DOHH2 (cell line): ENCODE data around the gene ORAI2.

ENCODE experiments used
- H3F3A ChIP-seq: fragments of 200-600 bp; sonication (generic), shearing (Covaris generic); 2 replicates; pipeline ENCODE4 v1.6.0; 2016; ENCODE audit warnings: antibody characterized with exemption, mild to moderate bottlenecking; ENCODE audit not compliant: control insufficient read depth, insufficient read depth
- H3K27ac ChIP-seq: fragments of 200-600 bp; sonication (generic); 2 replicates; pipeline ENCODE4 v1.5.1; 2014; ENCODE audit warnings: low read depth, mild to moderate bottlenecking, low read length, moderate library complexity
- H3K27me3 ChIP-seq: fragments of 200-600 bp; sonication (generic); 2 replicates; pipeline ENCODE4 v1.6.1; 2014; ENCODE audit warnings: mild to moderate bottlenecking, low read length, mixed read lengths; ENCODE audit not compliant: control insufficient read depth
- H3K36me3 ChIP-seq: fragments of 200-600 bp; sonication (generic); 2 replicates; pipeline ENCODE4 v1.6.1; 2014; ENCODE audit warnings: mild to moderate bottlenecking, low read length, moderate library complexity, mixed read lengths; ENCODE audit not compliant: control insufficient read depth
- H3K4me1 ChIP-seq: fragments of 200-600 bp; sonication (generic); 2 replicates; pipeline ENCODE4 v1.6.1; 2014; ENCODE audit warnings: mild to moderate bottlenecking, low read length, mixed read lengths; ENCODE audit not compliant: control insufficient read depth
- H3K4me2 ChIP-seq: fragments of 200-600 bp; sonication (generic); 2 replicates; pipeline ENCODE4 v1.6.0; 2014; ENCODE audit warnings: mild to moderate bottlenecking, low read length, moderate library complexity
- H3K4me3 ChIP-seq: fragments of 200-600 bp; sonication (generic); 2 replicates; pipeline ENCODE4 v1.5.1; 2014; ENCODE audit warnings: mild to moderate bottlenecking, low read length, mixed read lengths
- H3K79me2 ChIP-seq: fragments of 200-600 bp; sonication (generic); 2 replicates; pipeline ENCODE4 v1.6.1; 2014; ENCODE audit warnings: mild to moderate bottlenecking, low read length, mixed read lengths; ENCODE audit not compliant: control insufficient read depth
- H3K9me2 ChIP-seq: fragments of 200-600 bp; sonication (generic); replicated peaks from 2 replicates; pipeline ENCODE4 v1.6.1; 2014; ENCODE audit warnings: mild to moderate bottlenecking, low read length, mixed read lengths; ENCODE audit not compliant: control insufficient read depth
- H3K9me3 ChIP-seq: fragments of 200-600 bp; sonication (generic); 2 replicates; pipeline ENCODE4 v1.6.1; 2014; ENCODE audit warnings: antibody characterized with exemption, low read length, mixed read lengths; ENCODE audit not compliant: control insufficient read depth, insufficient read depth
- H4K20me1 ChIP-seq: fragments of 200-600 bp; sonication (generic); 2 replicates; pipeline ENCODE4 v1.6.0; 2014; ENCODE audit warnings: low read depth, mild to moderate bottlenecking, antibody characterized with exemption, low read length, moderate library complexity; ENCODE audit not compliant: control insufficient read depth, insufficient read depth
- CTCF ChIP-seq: fragments of 200-600 bp; sonication (generic); IDR thresholded peaks from one replicate; pipeline ENCODE4 v1.5.1; 2014; ENCODE audit warnings: antibody characterized with exemption, mild to moderate bottlenecking, low read depth, low read length; ENCODE audit not compliant: poor library complexity, severe bottlenecking
- EZH2phosphoT487 ChIP-seq: fragments of 200-600 bp; sonication (generic); IDR thresholded peaks from 2 replicates; pipeline ENCODE4 v1.6.1; 2017; ENCODE audit warnings: borderline replicate concordance, mild to moderate bottlenecking, antibody characterized with exemption, low read length, moderate library complexity, mixed read lengths

The ORAI2 gene

GRCh38 chr7:102398543-102398942 is 34.8 kb upstream of the ORAI2 start:
- no peaks in the 10 kb centered on the region for H3K9me2 ChIP-seq
- H3F3A ChIP-seq, result peaks cover 57% of the 10 kb centered on the region
- H3K27ac ChIP-seq, result no peak overlapping the region
- H4K20me1 ChIP-seq, result no peaks in the 10 kb centered on the region
- no peaks in the 10 kb centered on the region for H3K9me3 ChIP-seq
- H3K79me2 ChIP-seq, result peaks cover 42% of the 10 kb centered on the region
- H3K27me3 ChIP-seq, result no peaks in the 10 kb centered on the region
- H3K4me3 ChIP-seq, result no peak overlapping the region
- peaks cover 81% of the 10 kb centered on the region for H3K4me1 ChIP-seq
- TF ChIP-seq CTCF, result no peak
- TF ChIP-seq EZH2phosphoT487, result no peak
- no peak overlapping the region for H3K4me2 ChIP-seq
- peaks cover 75% of the 10 kb centered on the region for H3K36me3 ChIP-seq

GRCh38 chr7:102400360-102400759 is 33.0 kb upstream of the ORAI2 start:
- Histone ChIP-seq H3K79me2 (peaks cover 55% of the 10 kb centered on the region), H4K20me1 (no peaks in the 10 kb centered on the region), H3K27me3 (no peaks in the 10 kb centered on the region), H3K27ac (peak overlapping the region; percentile 86), H3K9me2 (no peaks in the 10 kb centered on the region), H3K36me3 (peaks cover 87% of the 10 kb centered on the region), H3K4me1 (peaks cover 87% of the 10 kb centered on the region), H3F3A (peaks cover 50% of the 10 kb centered on the region), H3K9me3 (no peaks in the 10 kb centered on the region), H3K4me3 (no peak overlapping the region), H3K4me2 (peak overlapping the region; percentile 1)
- no peak for TF ChIP-seq CTCF
- no peak for TF ChIP-seq EZH2phosphoT487

GRCh38 chr7:102403563-102403962 is 29.8 kb upstream of the ORAI2 start:
- Histone ChIP-seq H3K9me2 (no peaks in the 10 kb centered on the region), H3K27me3 (no peaks in the 10 kb centered on the region), H4K20me1 (no peaks in the 10 kb centered on the region), H3K27ac (peak overlapping the region; percentile 86), H3K4me3 (peak overlapping the region; percentile 38; the same call in 1 of the 2 replicates), H3F3A (peaks cover 45% of the 10 kb centered on the region), H3K4me2 (peak overlapping the region; percentile 76), H3K9me3 (no peaks in the 10 kb centered on the region), H3K36me3 (peaks cover 94% of the 10 kb centered on the region), H3K79me2 (peaks cover 52% of the 10 kb centered on the region), H3K4me1 (peaks cover 93% of the 10 kb centered on the region)
- no peak for TF ChIP-seq CTCF
- no peak for TF ChIP-seq EZH2phosphoT487
